HEK293 (cell line): Measurements from ENCODE around the gene LRRC72.

Source experiments
- MEIS1 ChIP-seq: sonication (generic); formaldehyde crosslinking; IDR thresholded peaks from 2 replicates; pipeline ENCODE4 v1.8.1; 2022; ENCODE audit warnings: missing genetic modification reagents, mild to moderate bottlenecking, borderline replicate concordance
- PRDM1 ChIP-seq: fragments of 450-650 bp; formaldehyde crosslinking; IDR thresholded peaks from 2 replicates; pipeline ENCODE4; 2016; ENCODE audit warnings: missing biosample characterization, missing genetic modification characterization
- REST ChIP-seq: fragments of 450-650 bp; formaldehyde crosslinking; IDR thresholded peaks from 2 replicates; pipeline ENCODE4 v1.5.1; 2016; ENCODE audit warnings: missing biosample characterization, missing genetic modification characterization
- ZBTB7A ChIP-seq: fragments of 450-650 bp; formaldehyde crosslinking; IDR thresholded peaks from 2 replicates; pipeline ENCODE4 v1.5.1; 2016; ENCODE audit warnings: low read depth, missing biosample characterization, missing genetic modification characterization
- ZNF157 ChIP-seq: fragments of 450-650 bp; formaldehyde crosslinking; IDR thresholded peaks from 2 replicates; pipeline ENCODE4 v1.5.1; 2016; ENCODE audit warnings: missing biosample characterization, missing genetic modification characterization
- ZNF274 ChIP-seq, 2 experiments: fragments of 200-500 bp in 1 of 2; fragments of 450-650 bp in 1 of 2; sonication (Bioruptor generic) in 1 of 2; formaldehyde crosslinking in 1 of 2; IDR thresholded peaks; 2 replicates each; pipeline versions ENCODE4 v1.5.1 to v1.6.1; 2014 to 2016; ENCODE audit warnings: borderline replicate concordance in 1 of 2, inconsistent platforms in 1 of 2, low read length in 1 of 2, missing biosample characterization in 1 of 2, missing genetic modification characterization in 1 of 2
- ZNF423 ChIP-seq: fragments of 450-650 bp; formaldehyde crosslinking; IDR thresholded peaks from 2 replicates; pipeline ENCODE4 v1.5.1; 2016; ENCODE audit warnings: missing biosample characterization, missing genetic modification characterization
- ZNF449 ChIP-seq: fragments of 450-650 bp; formaldehyde crosslinking; IDR thresholded peaks from 2 replicates; pipeline ENCODE4 v1.5.1; 2017; ENCODE audit warnings: missing biosample characterization, mild to moderate bottlenecking, missing genetic modification characterization, moderate library complexity
- ZNF510 ChIP-seq: fragments of 450-650 bp; formaldehyde crosslinking; IDR thresholded peaks from 2 replicates; pipeline ENCODE4 v1.5.1; 2018; ENCODE audit warnings: mild to moderate bottlenecking, missing genetic modification characterization, missing biosample characterization; ENCODE audit not compliant: insufficient replicate concordance
- ZNF558 ChIP-seq: fragments of 450-650 bp; formaldehyde crosslinking; IDR thresholded peaks from 2 replicates; pipeline ENCODE4 v1.5.1; 2016; ENCODE audit warnings: missing biosample characterization, missing genetic modification characterization
- ZNF785 ChIP-seq: fragments of 450-650 bp; formaldehyde crosslinking; IDR thresholded peaks from 2 replicates; pipeline ENCODE4 v1.5.1; 2016; ENCODE audit warnings: missing biosample characterization, missing genetic modification characterization
- TF ChIP-seq, protein P1 (sequence below): fragments of 450-650 bp; formaldehyde crosslinking; IDR thresholded peaks from 2 replicates; pipeline ENCODE4 v1.5.1; 2016; ENCODE audit warnings: missing biosample characterization, missing genetic modification characterization
- TF ChIP-seq, protein P2 (sequence below): fragments of 450-650 bp; formaldehyde crosslinking; IDR thresholded peaks from 2 replicates; pipeline ENCODE4 v1.5.1; 2016; ENCODE audit warnings: missing biosample characterization, missing genetic modification characterization

- TF ChIP-seq ZBTB7A (tag by site-specific recombination) (no peak), ZNF510 (tag by site-specific recombination) (no peak), ZNF449 (tag by site-specific recombination) (no peak), PRDM1 (tag by site-specific recombination) (no peak), ZNF157 (tag by site-specific recombination) (no peak), ZNF274 (IDR thresholded peaks at IDR 0.05; ENCODE audit: low read length) (no peak), ZNF274 (tag by site-specific recombination; IDR thresholded peaks at IDR 0.05; ENCODE audit: borderline replicate concordance) (no peak), MEIS1 (no peak), REST (tag by site-specific recombination) (no peak), ZNF423 (tag by site-specific recombination) (no peak), ZNF785 (tag by site-specific recombination) (no peak), ZNF558 (no peak)
- TF ChIP-seq, protein P1, sequence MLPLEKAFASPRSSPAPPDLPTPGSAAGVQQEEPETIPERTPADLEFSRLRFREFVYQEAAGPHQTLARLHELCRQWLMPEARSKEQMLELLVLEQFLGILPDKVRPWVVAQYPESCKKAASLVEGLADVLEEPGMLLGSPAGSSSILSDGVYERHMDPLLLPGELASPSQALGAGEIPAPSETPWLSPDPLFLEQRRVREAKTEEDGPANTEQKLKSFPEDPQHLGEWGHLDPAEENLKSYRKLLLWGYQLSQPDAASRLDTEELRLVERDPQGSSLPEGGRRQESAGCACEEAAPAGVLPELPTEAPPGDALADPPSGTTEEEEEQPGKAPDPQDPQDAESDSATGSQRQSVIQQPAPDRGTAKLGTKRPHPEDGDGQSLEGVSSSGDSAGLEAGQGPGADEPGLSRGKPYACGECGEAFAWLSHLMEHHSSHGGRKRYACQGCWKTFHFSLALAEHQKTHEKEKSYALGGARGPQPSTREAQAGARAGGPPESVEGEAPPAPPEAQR (tag by site-specific recombination): no peak
- TF ChIP-seq, protein P2, sequence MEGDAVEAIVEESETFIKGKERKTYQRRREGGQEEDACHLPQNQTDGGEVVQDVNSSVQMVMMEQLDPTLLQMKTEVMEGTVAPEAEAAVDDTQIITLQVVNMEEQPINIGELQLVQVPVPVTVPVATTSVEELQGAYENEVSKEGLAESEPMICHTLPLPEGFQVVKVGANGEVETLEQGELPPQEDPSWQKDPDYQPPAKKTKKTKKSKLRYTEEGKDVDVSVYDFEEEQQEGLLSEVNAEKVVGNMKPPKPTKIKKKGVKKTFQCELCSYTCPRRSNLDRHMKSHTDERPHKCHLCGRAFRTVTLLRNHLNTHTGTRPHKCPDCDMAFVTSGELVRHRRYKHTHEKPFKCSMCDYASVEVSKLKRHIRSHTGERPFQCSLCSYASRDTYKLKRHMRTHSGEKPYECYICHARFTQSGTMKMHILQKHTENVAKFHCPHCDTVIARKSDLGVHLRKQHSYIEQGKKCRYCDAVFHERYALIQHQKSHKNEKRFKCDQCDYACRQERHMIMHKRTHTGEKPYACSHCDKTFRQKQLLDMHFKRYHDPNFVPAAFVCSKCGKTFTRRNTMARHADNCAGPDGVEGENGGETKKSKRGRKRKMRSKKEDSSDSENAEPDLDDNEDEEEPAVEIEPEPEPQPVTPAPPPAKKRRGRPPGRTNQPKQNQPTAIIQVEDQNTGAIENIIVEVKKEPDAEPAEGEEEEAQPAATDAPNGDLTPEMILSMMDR (tag by site-specific recombination): no peak
Measured at GRCh38 chr7:16609842-16610450, 83.3 kb downstream of the LRRC72 start.
